ENCODE data around the gene ARMC5.
A peak's percentile ranks its signal among the peaks of the same experiment; 100 is the strongest.
"Not testable (repeated sequence)": the region's sequence is repeated elsewhere in the genome, so short reads cannot be mapped to it uniquely, and the experiment has no call there.

Gene ARMC5

DNA sequence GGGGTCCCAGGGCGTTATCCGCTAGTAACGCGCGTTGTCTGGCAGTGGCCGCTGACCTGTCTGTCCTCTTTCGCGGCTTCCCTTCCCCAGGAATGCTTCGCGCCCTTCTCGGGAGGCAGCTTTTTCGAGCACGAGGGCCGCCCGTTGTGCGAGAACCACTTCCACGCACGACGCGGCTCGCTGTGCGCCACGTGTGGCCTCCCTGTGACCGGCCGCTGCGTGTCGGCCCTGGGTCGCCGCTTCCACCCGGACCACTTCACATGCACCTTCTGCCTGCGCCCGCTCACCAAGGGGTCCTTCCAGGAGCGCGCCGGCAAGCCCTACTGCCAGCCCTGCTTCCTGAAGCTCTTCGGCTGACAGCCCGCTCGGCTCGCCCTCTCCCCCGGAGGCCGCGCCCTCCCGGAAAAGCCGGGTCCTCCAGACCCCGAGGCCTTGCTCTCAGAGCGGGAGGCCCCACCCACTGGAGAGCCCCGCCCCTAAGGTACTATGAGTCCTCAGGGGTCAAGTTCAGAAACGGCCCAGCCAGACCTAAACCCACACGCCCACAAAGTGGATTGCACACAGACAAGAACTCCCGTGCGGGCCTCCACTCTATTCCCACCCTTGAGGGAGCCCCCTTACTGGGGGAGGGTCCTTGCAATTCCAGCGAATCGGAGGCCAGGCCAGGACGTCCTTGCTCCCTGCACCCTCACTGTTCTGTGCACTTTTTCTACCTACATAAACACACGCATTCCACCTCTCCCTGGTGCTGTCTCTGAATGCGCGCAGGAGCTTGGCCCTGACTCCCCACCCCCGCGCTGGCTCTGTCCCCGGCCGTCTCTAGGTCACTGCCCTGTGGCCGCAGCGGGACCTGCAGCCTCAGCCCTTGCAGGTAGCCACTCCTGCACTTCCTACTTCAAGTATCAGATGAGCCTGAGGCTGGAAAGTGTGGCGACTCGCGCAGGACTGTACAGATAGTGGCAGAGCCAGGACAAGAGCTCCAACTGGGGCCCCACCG is 18.2 kb downstream of the ARMC5 start:
- DNase-seq (ENCODE audit: low spot score): no peak

DNA sequence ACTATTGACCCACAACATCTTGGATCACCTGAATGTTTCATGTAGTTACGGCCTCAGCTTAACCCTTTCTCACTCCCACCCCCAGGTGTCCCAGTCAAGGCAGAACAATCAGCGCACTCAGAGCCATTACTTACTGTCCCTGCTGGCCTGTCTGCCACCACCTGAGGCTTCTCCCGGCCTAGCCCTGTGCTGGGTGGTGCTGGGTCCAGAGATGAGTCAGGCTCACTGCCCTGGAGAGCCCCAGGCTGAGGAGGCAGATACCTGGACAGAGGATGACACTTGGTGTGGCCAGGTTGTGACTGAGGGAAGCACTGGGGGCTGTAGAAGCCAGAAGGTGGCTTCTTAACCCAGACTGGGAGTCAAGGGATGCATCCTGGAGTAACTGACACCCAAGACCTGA is 19.7 kb downstream of the ARMC5 start:
- DNase-seq (ENCODE audit: low spot score): no peak

DNA sequence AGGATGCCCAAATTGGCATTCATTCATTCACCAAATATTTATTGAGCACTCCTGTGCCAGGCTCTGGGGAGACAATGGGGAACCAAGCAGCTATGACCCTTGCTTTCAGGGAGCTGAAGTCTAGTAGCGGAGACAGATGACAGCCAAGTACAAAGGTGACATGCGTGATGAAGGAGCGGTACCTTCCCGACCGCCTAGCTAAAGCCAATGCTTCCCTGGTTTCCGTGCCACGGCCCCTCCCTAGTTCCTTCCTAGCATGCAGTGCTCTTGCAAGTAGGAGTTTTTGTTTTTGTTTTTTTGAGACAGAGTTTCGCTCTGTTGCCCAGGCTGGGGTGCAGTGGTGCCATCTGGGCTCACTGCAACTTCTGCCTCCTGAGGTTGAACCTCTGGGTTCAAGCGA is 20.4 kb downstream of the ARMC5 start:
- no peak for DNase-seq (ENCODE audit: low spot score)

DNA sequence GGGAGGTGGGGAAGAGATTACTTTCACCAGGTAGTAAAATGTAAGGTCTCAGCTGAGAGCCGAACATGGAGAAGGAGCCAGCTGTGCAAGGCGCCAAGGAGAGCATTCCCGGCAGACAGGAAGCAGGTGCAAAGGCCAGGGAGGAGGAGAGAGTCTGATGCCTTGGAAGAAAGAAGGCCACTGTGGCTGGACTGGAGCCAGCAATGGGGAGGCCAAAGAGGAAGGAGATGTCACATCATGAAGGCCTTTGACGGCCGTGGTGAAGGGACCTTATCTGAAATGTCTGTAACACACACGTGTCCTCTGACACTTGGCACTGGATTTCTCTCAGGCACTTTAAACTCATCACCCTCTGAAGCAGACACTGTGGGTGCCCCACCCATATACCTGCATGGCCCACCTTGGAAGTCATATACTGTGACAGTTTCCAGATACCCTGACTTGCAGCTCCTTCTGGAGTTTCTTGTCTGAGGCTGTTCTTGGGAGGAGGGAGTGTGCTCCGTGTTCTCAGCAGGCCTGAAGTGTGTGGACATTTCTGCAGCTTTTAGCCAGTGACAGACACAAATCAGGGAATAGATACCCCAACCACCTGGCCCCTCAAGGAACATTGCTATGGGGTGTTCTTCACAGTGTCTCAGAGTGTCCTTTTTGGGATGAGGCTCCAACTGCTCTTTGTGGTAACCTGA is 21.7 kb downstream of the ARMC5 start:
- DNase-seq (ENCODE audit: low spot score): no peak

DNA sequence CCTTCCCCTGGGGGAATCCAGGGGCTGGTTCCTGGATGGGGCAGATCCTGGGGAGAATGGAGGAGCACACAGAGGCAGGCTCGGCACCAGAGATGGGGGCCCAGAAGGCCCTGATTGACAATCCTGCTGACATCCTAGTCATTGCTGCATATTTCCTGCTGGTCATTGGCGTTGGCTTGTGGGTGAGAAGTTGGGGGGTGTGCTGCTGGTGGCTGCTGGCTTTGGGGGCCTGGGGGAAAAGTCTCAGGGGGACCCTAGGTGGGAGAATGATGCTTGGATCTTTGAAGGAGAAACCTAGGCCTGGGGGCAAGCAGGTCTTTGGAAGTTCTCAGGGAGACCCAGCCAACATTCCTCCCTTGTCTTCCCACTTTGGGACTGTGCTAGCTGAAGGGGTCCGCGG is 23.8 kb downstream of the ARMC5 start, which contains the start of gene SLC5A2:
Gene SLC5A2 (plus strand): TSS at position 43 of the 400 bp plus-strand sequence. CDS start 14 bp downstream, at position 57.
- DNase-seq (ENCODE audit: low spot score): no peak

DNA sequence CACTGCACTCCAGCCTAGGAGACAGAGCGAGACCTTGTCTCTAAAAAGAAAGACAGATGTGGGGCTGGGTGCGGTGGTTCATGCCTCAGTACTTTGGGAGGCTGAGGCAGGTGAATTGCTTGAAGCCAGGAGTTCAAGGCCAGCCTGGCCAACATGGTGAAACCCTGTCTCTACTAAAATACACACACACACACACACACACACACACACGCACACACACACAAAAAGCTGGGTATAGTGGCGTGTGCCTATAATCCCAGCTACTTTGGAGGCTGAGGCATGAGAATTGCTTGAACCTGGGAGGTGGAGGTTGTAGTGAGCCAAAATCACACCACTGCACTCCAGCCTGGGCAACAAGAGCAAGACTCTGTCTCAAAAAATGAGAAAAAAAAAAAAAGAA is 24.7 kb downstream of the ARMC5 start:
- not testable (repeated sequence) for DNase-seq (ENCODE audit: low spot score)

DNA sequence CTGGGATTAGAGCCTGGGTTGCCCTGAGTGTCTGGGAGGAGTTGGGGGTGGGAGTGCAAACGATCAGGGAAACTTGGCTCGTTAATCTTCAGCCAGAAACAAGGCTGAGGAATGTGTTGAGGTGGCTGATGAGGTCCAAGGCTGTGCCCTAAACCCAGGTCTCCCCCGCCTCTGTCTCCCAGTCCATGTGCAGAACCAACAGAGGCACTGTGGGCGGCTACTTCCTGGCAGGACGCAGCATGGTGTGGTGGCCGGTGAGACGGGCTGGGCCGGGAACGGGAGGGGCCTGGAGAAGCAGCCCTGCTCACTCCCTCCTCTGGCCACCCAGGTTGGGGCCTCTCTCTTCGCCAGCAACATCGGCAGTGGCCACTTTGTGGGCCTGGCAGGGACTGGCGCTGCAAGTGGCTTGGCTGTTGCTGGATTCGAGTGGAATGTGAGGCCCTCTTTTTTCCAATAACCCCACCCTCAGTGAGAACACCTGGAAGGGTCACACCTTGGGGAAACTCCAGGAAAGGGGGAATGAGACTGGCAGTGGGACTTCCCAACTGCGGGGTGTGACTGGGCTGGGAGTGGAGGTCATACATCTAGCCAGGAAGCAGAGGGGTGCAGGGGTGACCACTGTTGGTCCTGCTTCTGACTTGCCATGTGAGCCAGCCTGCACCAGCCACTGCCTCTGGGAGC is 25.3 kb downstream of the ARMC5 start:
- no peak for DNase-seq (ENCODE audit: low spot score)

DNA sequence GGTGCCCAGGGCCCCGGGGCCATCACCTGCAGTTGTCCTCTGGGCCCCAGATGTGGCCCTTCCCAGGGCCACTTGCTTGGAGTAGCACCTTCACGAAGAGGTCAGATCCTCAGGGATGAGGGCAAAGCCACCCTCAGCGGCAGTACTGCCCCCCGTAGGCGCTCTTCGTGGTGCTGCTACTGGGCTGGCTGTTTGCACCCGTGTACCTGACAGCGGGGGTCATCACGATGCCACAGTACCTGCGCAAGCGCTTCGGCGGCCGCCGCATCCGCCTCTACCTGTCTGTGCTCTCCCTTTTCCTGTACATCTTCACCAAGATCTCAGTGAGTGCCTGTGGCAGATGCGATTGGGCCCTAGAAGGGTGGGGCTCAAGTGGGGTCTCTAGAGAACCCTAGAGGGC is 26.3 kb downstream of the ARMC5 start:
- DNase-seq (ENCODE audit: low spot score): no peak

DNA sequence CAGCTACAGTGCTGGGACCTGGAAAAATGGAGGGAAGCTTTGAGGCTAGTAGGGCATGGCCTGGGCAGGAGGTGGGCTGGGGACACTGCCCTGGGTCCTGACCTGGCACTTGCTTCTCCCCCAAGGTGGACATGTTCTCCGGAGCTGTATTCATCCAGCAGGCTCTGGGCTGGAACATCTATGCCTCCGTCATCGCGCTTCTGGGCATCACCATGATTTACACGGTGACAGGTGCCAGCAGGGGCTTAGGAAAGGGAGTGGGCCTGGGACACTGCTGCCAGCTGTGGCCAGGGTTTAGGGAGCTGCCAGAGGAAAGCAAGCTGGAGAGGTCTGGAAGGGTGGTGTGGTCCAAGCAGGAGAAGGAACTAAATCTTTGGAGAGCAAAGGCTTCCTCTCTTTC is 26.7 kb downstream of the ARMC5 start:
- no peak for DNase-seq (ENCODE audit: low spot score)

DNA sequence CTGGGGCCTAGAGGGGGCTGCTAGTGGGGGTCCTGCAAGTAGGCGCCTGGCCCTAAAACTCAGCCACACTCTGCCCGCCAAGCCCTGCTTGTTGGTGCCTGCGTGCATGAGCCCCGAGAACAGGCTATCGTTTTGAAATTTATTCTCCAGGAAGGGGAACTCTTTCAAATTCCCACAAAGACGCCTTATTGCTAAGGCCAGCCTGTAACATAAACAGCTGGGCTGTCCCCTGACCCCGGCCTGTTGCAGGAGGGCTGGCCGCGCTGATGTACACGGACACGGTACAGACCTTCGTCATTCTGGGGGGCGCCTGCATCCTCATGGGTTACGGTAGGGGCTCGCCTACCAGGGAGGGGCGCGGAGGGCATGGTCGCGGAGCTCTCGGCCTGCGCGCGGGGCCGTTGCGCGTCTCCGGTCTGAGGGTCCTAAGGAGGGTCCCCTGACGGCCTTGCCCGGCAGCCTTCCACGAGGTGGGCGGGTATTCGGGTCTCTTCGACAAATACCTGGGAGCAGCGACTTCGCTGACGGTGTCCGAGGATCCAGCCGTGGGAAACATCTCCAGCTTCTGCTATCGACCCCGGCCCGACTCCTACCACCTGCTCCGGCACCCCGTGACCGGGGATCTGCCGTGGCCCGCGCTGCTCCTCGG is 27.9 kb downstream of the ARMC5 start:
- no peak for DNase-seq (ENCODE audit: low spot score)

DNA sequence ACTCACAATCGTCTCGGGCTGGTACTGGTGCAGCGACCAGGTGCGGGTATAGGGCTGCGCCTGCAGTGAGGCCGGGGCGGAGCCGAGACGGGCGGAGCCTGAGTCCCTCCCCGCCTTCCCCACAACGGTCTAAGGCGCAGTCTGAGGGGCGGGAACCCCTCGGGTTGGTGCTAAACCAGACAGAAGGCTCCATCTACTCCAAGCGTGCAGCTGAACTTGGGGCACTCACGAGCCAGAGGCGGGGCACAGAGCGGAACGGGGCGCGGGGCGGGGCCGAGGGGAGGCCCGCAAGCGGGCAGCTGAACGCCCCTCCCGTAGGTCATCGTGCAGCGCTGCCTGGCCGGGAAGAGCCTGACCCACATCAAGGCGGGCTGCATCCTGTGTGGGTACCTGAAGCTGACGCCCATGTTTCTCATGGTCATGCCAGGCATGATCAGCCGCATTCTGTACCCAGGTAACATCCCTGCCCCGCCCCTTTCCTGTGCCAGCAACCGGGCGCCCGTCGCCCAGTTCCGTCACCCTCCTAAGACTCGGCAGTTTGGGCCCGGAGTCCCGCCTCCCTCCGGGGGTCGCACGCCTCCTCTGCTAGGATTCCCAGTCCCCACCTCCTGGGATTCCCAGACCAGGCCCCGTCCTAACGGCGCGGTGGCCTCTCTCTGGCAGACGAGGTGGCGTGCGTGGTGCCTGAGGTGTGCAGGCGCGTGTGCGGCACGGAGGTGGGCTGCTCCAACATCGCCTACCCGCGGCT is 28.6 kb downstream of the ARMC5 start:
- DNase-seq (ENCODE audit: low spot score): peak; percentile 41

DNA sequence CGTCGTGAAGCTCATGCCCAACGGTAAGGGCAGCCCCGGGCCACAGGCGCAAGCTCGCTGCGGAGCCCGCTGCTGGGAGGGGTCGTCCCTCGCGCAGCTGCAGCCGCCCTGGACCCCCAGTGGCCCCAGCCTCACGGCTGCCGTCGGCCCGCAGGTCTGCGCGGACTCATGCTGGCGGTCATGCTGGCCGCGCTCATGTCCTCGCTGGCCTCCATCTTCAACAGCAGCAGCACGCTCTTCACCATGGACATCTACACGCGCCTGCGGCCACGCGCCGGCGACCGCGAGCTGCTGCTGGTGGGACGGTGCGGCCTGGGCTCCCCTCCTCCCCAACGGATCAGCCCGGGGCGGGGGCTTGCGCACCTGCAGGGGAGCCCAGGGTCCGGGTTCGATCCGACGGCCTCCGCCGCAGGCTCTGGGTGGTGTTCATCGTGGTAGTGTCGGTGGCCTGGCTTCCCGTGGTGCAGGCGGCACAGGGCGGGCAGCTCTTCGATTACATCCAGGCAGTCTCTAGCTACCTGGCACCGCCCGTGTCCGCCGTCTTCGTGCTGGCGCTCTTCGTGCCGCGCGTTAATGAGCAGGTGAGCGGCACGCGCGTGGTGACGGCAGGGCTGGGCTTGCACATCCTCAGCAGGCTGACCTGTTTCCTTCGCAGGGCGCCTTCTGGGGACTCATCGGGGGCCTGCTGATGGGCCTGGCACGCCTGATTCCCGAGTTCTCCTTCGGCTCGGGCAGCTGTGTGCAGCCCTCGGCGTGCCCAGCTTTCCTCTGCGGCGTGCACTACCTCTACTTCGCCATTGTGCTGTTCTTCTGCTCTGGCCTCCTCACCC is 29.4 kb downstream of the ARMC5 start:
- no peak for DNase-seq (ENCODE audit: low spot score)

DNA sequence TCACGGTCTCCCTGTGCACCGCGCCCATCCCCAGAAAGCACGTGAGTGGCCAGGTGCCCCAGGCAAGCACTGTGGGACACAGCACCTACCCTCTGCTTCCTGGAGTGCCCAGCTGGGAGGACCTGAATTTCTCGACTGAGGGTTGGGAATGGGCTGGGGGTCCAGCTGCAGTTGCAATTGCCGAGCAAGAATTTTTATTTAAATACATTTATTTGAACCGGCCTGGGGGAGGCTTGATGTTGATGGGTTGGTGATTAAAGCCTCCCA is 29.9 kb downstream of the ARMC5 start:
- no peak for DNase-seq (ENCODE audit: low spot score)

DNA sequence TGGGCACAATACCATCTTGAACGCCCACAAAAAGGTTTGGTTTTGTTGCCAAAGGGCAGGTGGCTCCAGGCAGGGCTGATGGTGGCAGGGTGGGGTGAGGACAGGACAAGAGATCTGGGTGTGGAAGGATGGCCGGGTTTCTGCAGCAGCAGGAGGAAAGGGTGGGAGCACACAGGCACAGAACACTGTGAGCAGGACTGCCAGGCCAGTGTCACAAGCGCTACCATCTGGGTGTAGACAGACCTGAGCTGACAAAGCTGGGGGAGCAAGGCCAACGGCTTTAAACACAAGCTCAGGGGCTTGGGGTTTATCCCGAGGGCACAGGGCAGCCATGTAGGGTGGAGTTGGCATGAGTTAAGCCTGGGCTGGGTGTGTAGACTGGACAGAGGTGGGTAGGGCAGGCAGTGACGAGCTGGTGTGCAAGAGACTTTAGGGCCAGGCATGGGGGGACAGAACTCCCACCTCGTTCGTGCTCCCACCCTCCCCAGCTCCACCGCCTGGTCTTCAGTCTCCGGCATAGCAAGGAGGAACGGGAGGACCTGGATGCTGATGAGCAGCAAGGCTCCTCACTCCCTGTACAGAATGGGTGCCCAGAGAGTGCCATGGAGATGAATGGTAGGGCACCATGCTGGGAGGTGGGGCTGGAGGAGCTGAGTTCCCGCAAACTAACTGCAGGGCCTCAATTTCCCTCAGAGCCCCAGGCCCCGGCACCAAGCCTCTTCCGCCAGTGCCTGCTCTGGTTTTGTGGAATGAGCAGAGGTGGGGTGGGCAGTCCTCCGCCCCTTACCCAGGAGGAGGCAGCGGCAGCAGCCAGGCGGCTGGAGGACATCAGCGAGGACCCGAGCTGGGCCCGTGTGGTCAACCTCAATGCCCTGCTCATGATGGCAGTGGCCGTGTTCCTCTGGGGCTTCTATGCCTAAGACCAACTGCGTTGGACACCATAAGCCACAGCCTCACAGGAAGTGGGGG is 30.6 kb downstream of the ARMC5 start:
- no peak for DNase-seq (ENCODE audit: low spot score)

DNA sequence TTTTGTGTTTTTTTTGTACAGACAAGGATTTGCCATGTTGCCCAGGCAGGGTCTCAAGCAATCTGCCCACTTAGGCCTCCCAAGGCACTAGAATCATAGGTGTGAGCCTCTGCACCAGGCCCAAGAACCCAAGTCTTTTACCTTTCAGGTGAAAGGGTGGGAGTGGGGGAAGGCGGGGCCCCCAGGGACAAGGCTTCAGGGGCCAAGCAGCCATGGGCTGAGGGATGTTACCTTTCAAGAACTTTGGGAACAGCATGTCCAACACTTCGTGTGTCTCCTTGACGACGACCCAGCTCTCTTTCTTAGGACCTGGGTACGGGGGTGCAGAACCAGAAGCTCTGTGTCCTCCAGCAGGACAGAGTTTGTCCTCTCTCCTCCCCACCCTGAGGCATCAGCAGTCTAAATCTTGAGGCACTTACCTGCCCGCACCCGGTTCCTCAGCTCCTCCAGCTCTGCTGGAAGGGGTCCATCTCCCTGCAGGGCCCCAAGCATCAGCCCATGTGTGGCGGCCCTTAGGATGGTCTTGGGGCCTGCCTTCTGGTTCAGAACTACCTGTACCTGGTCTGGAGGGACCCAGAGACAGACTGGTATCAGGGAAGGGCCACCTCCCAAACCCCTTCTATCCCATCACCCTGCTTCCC is 32.6 kb downstream of the ARMC5 start:
- no peak for DNase-seq (ENCODE audit: low spot score)

DNA sequence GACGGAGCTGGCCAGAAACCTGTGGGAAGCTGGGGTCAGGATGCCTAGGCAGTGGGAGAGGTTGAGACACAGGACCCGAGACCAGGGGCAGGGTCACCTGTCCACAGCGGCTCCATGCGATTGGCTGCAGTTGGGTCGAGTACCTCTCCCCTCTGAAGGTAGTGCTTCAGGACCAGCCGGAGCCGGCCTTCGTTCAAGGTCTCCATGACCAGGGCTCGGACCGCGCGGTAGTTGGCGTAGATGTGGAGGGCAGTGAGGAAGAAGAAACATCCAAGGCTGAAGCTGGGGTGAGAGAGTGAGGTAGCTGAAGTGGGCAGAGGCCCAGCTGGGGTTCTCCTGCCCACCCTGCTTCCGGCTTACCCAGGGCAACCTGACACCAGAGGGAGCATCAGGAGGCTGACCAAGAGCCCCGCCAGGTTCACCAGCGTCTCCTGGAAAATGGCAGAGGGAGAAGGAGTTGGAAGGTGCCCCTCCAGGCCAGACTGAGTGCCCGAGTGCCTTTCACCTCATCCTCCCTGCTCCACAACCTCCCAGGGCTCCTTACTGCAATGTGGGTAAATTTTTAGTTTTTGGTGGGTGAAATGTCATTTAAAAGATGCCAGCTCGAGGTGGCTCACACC is 34.3 kb downstream of the ARMC5 start:
- no peak for DNase-seq (ENCODE audit: low spot score)

DNA sequence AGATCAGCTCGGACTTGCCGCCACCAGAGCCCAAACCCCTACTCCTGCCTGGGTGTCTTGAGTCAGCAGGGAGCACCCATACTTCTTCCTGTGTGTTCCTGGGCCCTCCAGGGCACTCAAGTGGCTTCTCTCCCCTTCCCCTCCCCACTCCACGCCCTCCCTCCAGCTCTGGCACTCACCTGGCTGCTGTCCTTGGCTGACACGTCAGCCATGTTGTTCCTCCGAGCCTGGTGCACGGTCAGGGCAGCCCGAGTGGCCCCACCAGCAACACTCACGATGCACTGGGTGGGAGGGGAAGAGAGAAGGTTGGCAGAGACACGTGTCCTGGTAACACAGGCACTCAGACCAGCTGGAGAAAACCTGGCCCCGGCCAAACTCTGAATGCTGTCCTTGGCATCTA is 37.4 kb downstream of the ARMC5 start:
- DNase-seq (ENCODE audit: low spot score): no peak

DNA sequence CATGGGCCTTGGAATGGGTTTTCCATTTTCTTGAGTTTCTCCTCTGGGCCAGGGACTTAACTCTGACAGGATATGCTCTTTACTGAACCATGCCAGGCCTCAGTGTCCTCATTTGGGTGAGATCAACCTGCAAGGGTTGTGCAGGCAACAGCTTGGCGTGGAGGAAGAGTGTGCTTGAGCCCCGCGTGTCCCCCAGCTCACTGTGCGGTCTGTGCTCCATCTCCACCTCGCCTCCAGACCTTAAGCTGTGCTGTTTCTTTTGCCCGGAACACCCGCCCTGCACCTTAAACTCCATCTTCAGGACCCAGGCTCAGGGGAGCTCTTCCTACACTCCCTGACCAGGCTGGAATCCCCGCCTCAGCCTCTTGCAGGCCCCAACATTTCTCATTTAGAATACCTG is 39.2 kb downstream of the ARMC5 start:
- no peak for DNase-seq (ENCODE audit: low spot score)

DNA sequence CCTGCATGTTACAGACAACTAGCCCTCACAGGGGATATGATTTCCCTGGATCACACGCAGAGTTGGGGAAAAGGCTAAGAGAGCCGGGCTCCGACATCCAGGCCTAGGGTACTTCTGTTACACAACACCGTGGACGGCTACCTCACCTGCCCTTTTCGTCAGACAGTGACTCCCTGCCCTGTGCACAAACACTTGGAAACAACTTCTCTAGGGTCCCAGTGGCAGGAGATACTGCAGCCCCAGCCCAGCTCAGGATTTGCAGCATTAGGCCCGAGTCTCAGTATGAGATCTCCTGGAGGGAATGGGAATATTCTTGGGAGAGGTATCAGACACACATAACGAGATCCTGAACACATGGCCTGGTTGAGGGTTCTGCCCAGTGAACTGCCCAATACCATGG is 40.6 kb downstream of the ARMC5 start:
- DNase-seq (ENCODE audit: low spot score): no peak

All from AG08395 (cell line).